GM21825 (cell line): ENCODE measurements around the gene GAL3ST1.
"Not testable (repeated sequence)": the region's sequence is repeated elsewhere in the genome, so short reads cannot be mapped to it uniquely, and the experiment has no call there.

Experiments used
- ATAC-seq: cut with Tn5 transposase; IDR thresholded peaks from one replicate; pipeline ENCODE4 v1.9.1; 2021; ENCODE audit warnings: mild to moderate bottlenecking, moderate library complexity; ENCODE audit not compliant: unreplicated experiment

GAL3ST1 gene, protein sequence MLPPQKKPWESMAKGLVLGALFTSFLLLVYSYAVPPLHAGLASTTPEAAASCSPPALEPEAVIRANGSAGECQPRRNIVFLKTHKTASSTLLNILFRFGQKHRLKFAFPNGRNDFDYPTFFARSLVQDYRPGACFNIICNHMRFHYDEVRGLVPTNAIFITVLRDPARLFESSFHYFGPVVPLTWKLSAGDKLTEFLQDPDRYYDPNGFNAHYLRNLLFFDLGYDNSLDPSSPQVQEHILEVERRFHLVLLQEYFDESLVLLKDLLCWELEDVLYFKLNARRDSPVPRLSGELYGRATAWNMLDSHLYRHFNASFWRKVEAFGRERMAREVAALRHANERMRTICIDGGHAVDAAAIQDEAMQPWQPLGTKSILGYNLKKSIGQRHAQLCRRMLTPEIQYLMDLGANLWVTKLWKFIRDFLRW

DNA sequence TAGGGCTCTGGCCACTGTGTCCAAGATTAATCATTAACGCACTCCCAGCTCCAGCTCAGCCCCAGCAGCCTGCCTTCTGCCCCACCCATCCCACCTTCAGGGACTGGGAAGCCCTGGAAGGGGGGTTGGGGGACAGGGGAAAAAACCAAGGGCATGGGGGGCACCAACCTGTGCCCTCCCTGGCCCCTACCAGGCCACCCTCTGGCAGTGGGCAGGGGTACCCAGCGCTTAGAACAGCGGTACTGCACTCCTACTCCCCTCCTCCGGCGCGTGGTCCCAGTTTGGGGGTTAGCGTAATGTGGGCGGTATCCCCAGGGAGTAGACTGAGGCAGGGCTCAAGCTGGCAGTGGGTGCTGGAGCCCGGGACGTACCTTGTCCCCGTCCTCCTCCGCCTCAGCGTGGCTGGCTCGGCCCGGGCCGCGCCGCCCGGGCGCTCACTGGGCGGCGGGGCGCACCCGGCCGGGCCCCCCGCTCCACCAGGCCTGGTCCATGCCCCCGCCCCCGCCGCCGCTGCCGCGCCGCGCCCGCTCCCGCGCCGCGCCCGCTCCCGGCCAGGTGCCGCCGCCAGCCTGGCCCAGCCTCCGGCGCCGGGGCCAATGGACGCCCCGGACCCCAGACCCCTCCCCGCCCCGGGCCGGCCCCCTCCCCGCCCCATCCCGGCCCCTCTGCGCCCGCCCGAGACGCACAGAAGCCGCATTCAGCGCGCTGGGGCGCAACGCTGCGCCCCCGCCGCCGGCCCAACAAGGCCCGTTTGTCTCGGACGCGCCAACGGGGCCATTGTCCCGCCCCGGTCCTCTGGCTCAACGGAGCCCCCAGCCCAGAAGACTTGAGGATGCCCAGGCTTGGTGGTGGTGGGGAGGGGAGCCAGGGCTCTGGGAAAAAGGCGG, at the start of gene GAL3ST1:
Gene GAL3ST1, minus strand, starts transcription at position 571 of the 887 bp plus-strand sequence. CDS start 17,273 bp downstream, outside the sequence.
- no peak for ATAC-seq

DNA sequence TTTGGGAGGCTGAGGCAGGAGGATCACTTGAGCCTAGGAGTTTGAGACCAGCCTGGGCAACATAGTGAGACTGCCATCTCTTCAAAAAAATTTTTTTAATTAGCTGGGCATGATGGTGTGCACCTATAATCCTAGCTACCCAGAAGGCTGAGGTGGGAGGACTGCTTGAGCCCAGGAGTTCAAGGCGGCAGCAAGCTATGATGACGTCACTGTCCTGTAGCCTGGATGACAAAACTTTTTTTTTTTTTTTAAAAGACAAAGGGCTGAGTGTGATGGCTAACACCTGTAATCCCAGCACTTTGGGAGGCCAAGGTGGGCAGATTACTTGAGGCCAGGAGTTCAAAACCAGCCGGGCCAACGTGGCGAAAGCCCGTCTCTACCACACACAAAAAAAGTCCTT, 45.4 kb upstream of the GAL3ST1 start:
- not testable (repeated sequence) for ATAC-seq

DNA sequence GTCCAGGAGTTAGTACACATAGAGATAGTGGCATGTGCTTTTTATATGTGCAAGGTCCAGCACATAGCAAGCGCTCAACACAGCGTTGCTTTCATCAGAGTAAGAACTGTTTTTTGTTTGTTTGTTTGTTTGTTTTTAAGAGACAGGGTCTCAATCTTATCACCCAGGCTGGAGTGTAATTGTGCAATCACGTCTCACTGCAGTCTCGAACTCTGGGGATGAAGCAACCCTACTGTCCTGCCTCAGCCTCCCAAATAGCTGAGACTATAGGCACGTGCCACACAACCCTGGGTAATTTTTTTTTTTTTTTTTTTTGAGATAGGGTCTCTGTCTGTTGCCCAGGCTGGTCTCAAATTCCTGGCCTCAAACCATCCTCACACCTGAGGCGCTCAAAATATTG, 43.4 kb upstream of the GAL3ST1 start:
- ATAC-seq, result no peak

DNA sequence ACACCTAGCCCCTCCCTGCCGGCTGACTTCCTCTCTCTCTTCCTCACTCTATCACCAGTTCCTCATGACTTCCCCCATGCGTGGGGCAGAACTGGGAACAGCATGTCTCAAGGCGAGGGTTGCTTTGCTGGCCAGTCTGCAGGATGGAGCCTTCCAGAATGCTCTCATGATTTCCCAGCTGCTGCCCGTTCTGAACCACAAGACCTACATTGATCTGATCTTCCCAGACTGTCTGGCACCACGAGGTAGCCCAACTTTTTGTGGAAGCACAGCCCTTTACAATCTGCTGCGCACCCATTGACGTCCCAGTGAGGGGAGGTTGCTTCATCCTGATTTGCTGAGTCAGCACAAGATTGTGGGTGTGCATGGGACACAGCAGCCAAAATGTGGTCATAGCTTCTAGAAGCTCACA, 41.1 kb upstream of the GAL3ST1 start:
- ATAC-seq, result no peak

DNA sequence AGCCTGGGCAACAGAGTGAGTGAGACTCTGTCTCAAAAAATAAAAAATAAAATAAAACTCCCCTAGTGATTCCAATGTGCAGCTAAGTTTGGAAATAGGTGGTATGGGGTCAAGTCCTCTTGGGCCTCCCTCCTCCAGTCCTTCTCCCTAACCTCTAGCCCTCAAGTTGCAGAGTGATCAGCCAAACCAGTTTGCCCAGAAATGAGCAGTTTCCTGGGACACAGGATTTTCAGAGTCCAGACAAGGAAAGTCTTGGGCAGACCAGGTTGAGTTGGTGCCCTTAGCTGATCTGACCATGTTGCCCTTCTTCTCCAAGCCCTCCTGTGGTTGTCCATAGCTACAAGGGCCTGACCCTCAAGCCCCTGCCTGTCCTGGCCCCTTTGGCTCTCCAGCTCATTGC, 40.4 kb upstream of the GAL3ST1 start:
- no peak for ATAC-seq

DNA sequence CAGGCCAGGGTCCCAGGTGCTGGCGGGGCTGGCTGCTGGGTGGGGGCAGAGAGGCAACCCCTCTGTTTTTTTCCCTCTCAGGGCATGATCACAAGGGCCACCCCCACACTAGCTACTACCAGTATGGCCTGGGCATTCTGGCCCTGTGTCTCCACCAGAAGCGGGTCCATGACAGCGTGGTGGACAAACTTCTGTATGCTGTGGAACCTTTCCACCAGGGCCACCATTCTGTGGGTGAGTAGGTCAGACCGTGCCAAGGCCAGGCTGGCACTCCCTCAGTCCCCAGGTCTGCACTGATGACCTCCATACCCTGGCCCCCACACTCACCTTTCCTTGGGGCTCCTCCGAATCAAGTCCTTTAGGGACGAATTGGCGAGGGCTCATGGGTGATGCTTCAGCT, 39.8 kb upstream of the GAL3ST1 start:
- no peak for ATAC-seq

DNA sequence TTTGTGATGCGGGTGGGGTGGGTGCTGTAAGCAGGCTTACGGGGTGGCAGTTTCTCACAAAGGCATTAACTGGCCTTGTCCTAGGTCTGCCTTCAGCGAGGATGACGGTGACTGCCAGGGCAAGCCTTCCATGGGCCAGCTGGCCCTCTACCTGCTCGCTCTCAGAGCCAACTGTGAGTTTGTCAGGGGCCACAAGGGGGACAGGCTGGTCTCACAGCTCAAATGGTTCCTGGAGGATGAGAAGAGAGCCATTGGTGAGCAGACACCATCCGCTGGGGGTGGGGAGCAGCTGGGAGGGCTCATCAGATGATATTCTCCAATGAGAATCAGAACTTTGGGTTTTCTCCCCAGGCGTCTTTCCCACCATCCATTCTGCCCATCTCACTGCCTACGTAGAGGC, 38.3 kb upstream of the GAL3ST1 start:
- ATAC-seq, result no peak

DNA sequence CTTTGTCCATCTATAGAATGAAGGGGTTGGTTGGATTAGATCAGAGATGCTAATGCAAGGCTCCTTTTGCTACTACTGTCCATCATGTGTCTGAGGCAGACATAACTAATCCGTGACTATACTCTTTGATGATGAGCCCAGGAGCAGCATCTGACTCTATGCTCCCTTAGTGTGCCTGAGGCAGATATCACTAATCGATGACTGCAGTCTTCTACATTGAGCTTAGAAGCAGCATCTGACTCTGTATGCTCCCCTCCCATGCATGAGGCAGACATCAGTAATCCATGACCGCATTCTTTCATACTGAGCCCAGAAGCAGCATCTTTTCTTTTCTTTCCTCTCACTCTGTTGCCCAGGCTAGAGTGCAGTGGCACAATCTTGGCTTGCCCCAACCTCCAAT, 36.7 kb upstream of the GAL3ST1 start:
- no peak for ATAC-seq

DNA sequence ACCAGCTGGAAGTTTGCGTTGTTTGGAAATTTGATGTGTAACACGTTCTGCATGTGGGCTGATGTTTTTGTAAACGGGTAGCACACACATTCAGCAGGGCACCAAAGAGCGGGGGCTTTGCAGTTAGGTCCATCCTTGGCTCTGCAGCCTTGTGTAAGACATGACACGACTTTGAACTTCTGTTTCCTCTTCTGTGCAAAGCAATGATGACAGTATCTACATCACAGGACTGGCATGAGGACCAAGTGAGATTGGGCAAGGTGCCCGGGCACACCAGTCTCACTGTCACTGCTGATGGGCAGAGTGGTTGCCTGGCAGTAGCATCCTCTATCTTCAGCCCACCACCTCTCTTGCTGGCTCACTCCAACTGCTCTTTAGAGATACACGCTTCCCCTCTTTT, 35.8 kb upstream of the GAL3ST1 start:
- ATAC-seq, result no peak

DNA sequence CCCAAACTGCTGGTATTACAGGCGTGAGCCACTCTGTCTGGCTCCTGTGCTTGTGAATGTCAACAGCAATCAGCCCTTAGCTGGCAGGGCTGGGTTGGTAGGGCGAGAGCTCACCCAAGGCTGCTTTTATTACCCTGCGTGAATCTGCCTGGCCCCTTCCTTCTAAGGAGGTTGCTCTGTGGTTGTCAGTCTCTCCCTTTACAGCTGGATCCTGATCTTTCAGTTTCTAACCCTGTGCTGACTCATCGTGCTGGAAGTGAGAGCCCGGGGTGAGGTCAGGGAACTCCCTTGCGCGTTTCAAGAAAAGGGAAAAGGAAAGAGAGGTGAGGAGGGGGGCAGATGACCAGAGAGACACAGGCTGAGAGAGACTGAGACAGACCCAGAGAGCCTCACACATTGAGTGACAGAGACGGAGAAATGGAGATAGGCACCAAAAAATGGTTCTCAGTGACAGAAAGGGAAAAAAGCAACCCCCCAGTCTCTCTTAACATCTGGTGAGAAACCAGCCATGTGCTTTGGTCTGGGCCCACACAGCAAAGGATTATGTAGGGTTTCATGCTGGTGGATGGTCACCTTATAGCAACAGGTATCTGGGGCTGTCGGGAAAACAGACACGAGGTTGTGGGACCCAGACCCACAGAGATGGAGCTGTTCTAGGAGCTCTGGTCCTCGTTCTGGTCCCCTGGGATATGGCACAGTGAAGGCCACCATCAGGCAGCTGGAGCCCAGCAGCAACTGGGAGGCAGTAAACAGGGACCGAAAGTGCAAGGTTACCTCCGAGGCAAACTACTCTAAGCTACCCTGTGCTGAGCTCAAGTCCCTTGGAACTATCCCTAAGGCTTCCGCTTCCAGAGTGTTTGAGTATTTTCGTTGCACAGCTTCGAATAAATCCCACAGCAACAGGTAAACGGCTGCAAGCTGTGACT, 35.1 kb upstream of the GAL3ST1 start:
- peak; percentile 38 for ATAC-seq

DNA sequence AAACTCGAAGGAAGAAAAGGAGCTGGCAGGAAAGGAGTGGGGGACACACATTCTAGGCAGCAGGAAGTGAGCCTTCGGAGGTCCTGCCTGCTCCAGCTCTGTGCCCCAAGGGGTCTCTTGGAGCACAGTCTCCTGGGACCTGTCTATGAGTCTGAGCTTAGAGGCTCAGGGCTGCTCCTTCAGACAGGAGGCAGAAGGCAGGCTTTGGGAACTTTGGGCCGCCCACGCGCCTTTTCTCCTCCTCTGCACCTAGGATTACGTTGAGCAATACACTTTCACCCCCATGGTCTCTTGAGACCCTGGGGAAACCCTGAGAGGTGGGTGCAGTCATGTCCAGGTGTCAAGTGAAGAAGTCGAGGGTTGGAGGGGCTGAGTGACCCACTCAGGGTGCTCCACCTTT, 33.5 kb upstream of the GAL3ST1 start:
- ATAC-seq, result no peak

DNA sequence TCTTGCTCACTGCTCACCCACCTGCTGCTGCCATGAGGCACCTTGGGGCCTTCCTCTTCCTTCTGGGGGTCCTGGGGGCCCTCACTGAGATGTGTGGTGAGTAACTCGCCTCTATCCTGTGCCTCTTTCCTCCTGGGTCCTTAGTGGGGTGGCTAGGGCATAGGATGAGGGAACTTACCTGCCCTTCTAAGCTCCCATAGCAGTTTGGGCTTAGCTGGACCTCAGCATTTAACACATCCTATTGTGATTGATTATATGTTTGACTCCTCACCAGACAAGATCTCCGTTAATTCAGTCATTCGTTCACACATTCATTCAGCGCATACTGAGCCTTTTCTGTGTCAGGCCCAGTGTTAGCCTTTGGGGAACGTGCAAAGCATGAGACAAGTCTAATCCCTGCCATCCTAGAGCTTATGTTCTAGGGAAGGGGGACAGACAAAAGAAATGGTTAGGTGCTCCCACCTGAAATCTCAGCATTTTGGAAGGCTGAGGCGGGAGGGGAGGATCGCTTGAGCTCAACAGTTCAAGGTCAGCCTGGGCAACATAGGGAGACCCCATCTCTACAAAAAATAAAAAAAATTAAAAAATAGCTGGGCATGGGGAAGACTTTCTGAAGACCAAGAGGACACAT, 33.0 kb upstream of the GAL3ST1 start:
- ATAC-seq, result no peak

DNA sequence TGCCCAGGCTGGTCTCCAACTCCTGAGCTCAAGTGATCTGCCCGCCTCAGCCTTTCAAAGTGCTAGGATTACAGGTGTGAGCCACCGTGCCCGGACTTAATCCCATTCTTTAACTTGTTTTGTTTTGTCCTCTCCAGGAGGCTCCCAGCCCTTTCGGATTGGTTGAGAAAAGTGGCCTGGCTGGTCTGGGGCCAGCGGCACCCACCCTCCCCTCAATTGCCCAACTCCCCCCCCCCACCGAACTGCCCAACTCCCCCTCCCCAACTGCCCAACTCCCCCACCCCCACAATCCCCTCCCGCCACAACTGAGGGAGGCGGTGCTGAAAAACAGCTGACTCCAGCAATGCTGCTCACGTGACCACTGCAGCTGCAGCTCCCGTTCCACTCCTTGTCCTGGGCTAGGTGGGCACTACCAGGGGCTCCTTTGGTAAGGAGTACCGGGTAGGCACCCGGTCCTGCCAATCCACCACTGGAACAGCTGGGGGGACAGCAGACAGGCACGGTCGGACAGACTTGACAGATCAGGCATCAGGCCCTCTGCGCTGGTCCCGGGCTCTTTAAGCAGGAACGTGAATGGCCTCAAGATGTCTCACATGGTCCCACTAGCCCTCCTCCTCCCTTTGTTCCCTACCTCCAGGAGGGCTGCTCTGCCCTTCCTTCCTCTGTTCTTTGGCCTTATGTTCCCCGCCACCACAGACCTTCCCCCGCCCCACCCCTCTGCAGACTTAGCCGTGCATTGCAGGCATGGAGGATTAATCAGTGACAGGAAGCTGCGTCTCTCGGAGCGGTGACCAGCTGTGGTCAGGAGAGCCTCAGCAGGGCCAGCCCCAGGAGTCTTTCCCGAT, 32.2 kb upstream of the GAL3ST1 start, which contains the start of gene TCN2:
Gene TCN2, plus strand, starts transcription at position 720 of the 845 bp plus-strand sequence. CDS start 158 bp downstream, outside the sequence.
- no peak for ATAC-seq

DNA sequence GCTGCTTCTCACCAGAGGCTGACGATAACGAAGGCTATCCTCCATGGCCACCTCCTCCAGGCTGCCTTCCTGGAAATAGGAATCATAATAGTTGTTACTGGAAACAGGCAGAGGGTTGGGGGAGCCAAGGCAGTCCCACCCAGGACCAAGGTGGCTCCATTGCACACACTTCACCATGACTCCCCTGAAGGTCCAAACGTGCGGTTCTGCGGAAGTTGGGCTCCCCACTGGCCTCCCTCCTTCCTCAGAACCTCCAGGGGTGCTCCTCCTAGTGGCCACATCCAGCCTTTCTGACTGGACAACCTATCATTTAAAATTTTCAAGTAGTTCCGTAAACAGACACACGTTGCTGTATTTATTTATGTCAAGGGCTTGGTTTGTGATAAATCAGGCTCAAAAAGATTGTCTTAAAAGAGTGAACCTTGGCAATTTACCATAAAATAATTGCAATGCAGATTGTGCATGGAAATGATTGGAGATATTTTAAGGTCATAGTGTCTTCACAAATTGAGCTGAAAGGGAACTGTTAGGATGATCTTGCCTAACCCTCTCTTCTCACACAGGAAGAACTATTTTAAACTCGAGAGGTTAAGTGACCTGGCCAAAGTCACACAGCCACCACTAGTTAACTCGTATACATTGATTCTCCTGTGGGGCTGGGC, 31.1 kb upstream of the GAL3ST1 start:
- ATAC-seq, result no peak

DNA sequence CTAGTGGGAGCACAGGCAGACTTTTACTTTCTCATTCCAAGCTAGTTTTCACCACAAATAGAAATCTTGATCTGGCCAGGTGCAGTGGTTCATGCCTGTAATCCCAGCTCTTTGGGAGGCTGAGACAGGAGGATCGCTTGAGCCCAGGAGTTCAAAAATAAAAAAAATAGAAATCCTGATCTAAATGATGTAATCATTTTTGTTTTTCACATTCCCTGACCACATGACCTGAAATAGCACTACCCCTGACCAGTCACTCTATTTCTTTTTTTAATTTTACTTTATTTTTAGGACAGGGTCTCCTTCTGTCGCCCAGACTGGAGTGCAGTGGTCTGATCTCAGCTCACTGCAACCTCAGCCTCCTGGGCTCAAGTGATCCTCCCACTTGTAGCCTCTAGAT, 30.3 kb upstream of the GAL3ST1 start:
- no peak for ATAC-seq

DNA sequence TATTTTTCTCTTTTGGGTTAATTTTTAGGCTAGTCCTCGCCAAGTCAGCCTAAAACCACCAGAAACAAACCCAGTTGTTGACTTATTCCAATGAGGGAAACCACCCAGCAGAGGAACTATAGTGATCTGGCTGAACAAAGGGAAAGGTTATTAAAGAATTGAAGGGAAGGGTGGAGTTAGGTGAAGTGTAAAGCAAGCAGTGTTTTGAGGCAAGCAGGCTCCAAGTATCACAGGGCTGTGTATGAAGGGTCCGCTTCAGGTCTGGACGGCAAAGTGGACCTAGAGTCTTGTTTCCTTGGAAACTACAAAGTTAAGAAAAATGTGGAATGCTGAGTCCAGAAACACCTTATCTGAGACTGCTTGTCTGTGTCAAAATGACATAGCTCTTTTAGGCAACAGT, 29.3 kb upstream of the GAL3ST1 start:
- ATAC-seq, result no peak

DNA sequence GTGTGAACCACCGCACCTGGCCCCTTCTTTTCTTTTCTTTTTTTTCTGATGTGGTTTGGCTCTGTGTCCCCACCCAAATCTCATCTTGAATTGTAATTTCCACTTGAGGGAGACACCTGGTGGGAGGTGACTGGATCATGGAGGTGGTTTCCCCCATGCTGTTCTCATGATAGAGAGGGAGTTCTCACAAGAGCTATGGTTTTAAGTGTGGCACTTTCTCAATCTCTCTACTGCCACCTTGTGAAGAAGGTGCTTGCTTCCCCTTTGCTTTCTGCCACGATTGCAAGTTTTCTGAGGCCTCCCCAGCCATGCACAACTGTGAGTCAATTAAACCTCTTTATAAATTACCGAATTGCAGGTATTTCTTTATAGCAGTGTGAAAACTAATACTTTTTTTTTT, 27.6 kb upstream of the GAL3ST1 start:
- no peak for ATAC-seq

DNA sequence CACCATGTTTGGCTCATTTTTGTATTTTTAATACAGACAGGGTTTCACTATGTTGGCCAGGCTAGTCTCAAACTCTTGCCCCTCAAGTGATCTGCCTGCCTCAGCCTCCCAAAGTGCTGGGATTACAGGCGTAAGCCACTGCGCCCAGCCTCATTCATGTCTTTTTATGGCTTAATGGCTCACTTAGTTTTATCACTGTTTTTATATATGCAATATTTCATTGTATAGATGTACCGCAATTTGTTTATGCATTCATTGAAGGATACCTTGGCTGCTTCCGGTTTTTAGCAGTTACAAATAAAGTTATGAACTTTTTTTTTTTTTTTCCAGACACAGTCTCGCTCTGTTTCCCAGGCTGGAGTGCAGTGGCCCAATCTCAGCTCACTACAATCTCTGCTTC, 27.0 kb upstream of the GAL3ST1 start:
- no peak for ATAC-seq

DNA sequence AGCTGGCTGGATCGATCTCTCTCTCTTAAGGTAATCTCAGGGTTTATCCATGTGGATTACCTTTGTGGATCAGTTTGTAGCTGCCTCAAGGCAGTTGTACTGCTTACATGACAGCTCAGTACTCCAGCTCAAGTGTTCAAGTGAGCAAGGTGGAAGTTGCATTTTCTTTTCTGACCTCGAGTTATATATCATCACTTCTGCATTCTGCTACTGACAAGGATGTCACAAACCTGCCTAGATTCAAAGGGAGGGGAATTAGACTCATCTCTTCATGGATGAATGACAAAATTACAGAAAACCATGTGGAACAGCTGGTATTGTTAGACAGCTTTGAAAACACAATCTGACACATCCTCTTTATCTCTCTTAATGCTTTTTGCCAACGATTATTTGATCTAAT, 26.5 kb upstream of the GAL3ST1 start:
- ATAC-seq, result no peak
